GM19452 (cell line): ENCODE results near the gene ACTL8.

ENCODE experiments used
- ATAC-seq: cut with Tn5 transposase; IDR thresholded peaks from one replicate; pipeline ENCODE4 v1.9.1; 2021; ENCODE audit not compliant: unreplicated experiment

ACTL8 gene

DNA sequence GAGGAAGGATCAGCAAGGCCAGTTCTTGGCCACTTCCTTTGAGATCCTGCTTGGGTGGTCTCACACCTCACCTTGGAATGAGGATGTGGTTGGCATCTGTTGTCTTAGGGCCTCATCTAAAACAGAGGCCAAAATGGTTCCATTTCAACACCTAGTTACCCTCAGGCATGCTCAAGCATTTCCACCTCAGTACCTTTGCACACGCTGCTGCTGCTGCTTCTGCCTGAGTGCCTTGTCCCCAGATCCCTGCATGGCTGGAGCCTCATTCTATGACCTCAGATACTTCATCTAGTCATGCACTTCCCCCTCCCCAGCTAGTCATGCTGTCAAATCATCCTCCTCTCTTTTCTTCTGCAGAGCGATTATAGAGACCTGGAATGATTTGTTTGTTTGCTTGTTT, 86.8 kb downstream of the ACTL8 start:
- no peak for ATAC-seq

DNA sequence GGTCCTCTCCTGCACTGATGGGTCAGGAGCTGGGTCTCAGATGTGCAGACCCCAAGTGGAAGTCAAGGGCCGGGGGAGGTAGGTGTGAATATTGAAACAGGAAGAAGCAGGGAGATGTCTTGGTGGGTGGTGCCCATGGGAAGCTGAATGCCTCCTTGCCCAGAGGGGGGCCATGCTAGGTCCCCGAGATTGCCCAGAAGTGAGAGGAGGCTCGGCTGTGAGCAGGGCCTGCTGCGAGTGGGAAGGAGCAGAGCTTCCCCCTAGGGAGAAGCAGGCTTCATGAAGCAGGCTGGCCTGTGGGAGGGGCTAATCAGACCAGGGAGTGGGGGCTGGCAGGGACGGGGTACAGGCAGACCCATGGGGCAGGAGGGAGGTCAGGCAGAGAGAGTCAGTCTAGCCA, 87.6 kb downstream of the ACTL8 start:
- no peak for ATAC-seq

DNA sequence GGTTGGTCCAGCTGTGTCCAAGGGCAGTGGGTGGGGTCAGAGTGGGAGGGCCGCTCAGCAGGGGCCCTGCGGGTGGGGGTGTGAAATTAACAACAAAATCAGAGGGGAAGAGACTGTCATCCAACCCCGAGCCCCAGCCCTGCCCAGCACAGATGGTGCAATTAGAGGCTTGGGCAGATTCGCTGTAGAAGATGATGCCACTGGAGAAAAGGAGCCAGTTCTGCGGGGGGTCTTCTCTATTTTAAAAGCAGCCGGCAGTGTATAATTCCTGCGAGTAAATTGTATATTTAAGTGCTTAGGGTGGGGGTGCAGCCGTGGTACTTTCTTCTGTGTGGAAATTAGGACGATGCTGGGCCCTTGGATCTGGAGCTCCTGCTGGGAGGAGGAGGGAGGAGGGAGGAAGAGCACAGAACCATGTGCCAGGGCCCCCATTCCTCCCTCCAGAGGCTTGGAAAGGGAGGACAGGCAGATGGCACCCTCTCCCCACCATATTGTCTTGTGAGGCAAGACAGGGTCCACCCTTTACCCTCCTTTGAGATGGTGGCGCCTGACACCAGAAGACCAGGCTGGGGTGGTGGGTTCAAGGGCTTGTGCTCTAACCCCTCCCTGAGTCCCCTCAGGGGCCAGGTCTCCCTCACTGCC, 89.2 kb downstream of the ACTL8 start:
- no peak for ATAC-seq

DNA sequence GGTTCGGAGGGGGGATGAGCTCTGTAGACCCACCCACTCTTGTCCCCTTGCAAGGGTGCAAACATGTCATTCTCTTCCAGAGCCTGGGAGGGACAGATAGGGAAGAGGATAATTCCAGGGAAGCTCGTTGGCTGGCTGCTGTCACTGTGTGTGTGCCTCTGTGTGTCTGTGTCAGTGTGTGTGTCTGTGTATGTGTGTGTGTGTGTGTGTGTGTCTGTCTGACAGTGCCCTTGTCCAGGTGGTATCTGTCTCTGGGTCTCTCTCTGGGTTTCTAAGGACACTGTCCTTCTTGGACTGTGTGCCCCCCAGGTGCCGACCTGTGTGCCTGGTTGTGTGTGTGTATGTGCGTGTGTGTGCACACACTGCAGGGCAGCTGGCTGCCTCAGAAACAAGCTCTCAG, 90.5 kb downstream of the ACTL8 start:
- no peak for ATAC-seq

DNA sequence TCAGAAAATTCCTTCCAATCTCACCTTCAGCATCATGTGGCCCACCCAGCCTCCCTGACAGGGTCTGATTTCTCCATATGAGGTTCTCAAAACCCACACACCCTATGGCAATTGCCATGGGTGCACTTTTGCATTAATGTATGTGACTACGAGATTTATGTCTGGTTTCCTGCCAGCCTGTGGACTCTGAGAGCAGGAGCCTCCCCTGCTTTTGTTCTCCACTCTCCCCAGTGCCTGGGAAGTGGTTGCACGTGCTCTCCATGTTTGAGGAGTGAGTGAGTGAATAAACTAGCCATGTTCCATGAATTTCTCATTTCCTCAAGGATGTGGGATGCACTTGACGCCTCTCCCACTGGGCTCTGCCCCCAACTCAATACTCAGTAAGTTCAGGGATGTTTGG, 91.2 kb downstream of the ACTL8 start:
- no peak for ATAC-seq

DNA sequence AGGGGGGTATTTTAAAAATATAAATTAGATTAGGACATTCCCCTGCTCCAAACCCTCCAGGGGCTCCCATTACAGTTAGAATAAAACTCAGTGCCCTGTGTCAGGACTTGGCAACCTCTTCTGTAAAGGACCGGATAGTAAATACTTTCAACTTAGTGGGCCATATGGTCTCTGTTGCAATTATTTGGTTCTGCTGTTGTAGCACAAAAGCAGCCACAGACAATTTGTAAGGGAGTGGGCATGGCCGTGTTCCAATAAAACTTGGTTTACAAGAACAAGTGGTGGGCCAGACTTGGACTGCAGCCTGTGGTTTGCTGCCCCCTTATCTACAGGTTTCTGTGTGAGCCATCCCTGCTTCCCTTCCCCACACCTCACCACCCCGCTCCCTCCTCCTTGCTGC, 92.0 kb downstream of the ACTL8 start:
- ATAC-seq: no peak

DNA sequence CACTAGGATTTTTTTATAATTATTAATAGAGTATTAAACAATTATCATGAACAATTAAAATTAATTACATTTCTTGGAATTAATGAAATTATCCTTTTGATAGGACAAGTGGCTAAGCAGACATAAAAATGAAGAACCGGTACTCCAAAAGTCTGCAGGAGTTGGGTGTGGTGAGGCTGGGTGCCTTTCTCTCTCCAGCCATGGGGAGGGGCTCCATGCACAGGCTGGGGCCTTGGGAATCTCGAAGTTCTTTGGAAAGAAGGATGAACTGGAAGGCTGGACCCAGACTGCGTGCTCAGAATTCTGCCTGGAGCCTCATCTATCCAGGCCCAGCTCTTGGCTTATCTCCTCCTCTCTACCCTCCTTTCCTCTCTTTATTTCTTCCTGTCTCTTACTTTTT, 94.1 kb downstream of the ACTL8 start:
- no peak for ATAC-seq

DNA sequence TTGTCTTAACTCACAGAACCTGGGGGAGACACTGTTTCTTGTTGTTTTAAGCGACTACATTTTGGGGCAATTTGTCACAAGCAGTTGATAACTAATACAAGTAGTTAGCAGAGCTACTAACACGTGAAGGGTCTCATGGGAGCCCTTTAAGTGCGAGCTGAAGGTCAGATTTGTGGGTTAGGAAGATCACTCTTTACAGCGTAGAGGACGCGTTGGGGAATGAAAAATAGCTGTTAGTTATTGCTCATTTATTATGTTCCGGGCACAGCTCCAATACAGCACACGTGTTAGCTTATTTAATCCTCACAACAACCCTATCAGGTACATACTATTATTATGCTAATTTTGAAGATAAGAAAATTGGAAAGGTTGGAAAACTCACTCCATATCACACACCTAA, 95.9 kb downstream of the ACTL8 start:
- no peak for ATAC-seq

DNA sequence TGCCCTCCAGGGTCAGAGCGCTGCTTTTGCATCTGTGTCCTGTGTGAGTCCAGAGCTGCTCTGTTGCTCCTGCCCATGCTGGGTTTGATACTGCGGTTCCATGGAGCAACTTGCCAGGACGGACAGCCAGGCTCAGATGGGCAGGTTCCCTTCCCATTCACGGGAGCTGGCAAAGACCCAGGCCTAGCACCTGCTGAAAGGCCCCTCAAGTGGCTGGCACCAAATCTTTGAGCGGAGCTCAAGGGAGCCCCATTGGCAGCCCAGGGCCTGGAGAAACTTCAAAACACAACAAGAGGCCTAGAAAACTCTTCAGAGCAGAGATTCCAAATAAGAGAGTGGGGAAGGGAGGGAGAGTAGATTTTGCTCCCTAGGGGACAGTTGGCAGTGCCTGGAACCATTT, 97.2 kb downstream of the ACTL8 start:
- ATAC-seq: no peak

DNA sequence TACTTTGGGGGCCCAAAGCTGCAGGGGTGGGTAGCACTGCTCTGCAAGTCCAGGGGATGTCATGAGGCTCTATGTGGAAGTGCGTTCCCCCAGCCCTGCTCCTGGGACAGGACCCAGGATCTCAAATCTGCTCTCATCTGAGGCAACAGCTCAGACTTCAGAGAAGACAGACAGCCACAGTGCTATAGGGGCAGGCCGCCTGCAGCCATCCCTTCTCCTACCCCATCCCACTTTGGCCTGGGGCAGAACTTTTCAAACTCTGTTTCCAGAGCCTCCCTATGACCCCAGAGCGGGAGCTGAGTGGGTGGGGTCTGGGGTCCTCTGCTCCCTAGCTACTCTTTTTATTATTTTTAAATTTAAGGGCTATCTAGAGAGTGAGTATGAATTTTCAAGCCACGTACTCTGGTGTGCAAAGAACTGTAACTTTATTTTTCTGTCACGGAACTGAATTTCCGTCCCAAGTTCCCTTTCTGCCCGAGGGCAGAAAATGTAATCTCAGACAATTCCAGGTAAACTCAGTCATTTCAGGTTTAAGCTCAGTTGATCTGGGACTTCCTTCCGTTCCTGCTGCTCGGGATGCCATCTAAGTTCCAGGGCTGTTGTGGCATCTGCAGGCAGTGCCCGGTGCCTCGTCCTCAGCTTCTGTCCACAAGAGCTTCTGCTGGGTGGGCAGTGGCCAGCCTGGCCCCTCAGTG, 98.3 kb downstream of the ACTL8 start:
- ATAC-seq: no peak

DNA sequence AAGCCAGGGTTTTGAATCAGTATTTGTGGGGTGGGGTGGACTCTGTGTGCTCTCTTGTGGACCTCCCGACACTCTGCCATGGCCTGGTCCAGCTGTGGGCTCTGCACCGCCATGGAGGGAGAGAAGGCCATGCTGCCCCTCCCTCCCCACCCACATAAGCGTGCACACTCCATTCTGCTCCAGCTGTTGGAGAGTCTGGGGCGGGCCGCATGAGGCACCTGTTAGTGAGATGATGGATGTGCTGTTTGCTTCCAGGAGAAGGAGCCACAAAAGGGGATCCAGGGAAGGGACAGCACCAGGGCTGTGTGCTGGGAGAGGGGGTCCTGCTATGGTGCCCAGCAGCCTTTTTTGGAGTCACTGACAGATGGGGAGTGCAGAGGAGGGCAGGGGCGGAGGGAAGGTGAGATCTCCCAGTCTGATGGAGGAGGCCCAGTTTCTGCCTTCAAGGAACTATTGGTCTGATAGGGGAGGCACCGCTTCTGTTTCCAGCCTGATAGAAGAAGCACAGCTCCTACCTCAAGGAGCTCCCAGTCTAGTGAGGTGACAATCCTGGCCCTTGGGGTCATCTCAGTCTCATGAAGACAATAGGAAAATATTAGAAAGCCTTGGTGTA, 101.5 kb downstream of the ACTL8 start:
- no peak for ATAC-seq

DNA sequence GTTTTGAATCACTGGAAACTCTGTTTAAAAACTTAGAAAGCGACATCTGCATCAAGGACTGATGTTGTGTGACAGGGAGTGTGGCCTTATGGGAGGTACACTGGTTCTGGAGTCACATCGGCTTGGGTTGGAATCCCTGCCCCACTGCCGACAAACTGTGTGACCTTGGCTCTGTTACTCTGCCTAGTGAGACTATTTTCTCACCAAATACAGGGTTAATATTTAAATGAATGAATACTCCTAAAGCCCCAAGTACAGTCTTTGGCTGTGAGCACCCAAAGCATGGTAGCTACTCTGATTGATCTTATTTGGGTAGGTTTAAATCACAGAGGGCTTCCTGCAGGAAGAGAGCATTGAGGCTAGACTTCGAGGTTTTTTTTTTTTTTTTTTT, 102.0 kb downstream of the ACTL8 start:
- no peak for ATAC-seq

DNA sequence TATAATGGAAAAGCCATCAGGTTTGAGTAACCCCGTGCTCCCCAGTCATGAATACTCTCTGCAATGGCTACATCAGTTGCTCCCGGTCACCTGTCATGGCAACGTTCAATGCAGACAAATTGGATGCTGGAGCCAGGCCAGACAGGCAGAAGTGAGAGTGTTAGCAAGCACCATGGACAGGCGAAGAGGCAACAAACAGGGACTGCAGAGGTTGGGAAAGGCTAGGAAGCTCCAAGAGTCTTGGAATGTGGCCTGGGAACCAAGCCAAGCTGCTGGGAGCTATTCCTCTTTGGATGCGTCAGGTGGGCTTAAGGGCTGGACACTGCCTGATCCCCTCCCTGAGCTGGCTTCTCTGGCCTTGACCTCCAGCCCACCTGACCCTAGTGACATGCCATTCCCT, 102.9 kb downstream of the ACTL8 start:
- no peak for ATAC-seq

DNA sequence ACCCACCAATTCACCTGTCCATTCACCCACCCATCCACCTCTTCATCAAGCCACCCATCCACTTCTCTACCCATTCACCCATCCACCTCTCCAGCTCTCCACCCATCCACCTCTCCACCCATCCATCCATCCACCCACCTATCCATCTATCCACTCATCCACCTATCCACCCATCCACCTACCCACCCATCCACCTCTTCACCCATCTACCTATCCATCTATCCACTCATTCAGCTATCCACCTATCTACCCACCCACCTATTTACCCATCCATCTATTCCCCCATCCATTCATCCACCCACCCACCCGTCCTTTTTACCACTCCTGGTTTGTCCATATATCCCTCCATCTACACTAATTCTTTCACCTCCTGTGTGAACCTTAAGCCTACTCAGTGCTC, 105.7 kb downstream of the ACTL8 start:
- ATAC-seq: no peak

DNA sequence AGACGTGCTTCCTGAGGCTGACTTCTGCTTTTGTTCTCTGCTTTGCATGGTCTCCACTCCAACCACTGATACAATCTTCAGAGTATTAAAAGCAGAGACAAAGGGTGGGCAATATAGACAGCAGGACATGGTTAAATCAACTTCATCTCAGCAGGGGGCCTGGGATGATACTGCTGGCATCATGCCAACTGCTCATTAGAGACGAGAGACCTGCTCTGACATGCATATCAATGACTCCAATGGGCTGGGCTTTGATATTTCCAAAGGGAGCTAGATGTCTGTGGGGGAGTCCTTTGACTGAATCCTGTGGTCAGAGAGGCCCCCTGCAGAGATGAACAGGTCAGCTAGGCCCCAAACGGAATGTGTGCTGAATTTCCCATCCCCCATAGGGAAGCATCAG, 106.6 kb downstream of the ACTL8 start:
- ATAC-seq: no peak

DNA sequence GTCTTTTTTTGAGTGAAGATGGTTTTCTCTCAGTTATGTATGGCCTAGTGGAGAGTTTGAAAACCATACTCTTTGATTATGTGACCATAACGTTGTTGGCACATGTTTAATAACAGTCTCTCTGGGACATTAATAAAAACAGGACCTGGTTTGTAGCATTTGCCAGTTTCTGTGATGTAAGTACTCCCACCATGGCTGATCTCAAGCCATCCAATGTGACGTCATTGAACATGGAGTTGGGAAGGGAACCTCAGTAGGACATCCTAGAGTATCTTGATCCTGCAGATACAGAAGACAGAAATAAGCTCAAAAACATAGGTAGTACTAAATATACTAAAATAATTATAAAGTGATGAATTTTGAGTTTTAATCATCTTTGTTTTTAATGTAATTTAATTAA, 107.0 kb downstream of the ACTL8 start:
- ATAC-seq: no peak

DNA sequence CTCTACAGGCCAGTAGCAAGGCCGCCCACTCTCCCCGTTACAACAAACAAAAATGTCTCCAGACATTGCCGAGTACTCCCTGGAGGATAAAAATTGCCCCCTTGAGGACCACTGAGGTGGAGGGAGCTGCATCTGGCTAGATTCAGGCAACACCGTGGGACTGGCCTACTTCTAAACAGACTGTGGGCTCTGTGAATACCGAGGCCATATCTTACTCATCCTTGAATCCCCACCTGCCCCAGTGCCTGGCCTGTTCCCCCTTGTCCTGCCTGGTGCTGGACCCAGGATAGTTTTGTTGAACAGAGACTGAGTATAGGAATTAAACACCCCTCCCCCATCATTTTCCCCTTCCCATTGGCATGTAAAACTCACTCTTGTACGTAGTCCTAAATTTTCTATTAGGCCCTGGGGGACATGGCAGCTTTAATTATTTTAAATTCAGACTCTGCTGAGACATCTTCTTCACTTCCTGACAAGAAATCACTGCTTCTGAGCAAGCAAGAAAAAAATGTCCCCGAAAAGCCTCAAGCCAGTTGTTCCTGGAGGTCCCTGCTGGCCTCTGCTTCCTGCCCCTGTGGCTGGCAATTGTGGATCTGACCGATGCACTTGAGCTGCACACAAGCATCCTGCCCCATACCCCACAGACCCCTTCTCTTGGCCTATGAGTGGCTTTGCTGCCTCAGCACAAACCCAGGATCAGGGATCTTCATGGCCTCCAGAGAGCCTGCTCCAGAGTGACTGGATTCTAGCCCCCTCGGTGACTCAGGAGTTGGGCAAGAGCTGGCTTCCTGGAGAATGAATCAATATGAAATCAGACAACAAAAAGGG, 111.0 kb downstream of the ACTL8 start:
- ATAC-seq: no peak

DNA sequence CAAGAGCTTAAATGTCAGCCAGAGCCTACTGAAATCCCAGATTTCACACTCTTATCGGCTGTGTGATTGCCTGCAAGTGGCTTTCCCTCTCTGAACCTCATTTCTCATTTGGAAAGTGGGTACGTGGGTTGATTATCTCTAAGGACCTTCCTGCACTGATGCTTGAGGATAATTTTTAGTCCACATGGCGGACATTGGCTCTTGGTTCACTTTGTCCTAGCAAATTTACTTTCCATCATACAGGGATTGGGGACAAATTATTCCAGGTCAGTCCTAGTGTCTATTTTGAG, 111.6 kb downstream of the ACTL8 start:
- no peak for ATAC-seq

DNA sequence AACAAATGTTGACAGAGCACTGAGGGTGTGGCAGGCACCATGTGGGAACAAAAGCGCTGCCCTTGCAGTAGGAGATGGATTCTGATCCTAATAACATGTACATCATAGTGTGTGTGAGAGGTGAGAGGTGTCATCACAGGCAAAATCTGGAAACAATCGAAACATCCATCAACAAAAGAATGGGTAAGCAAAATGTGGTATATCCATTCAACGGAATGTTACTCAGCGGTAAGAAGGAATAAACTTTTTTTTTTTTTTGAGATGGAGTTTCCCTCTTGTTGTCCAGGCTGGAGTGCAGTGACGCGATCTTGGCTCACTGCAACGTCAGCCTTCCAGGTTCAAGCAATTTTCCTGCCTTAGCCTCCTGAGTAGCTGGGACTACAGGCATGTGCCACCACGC, 112.3 kb downstream of the ACTL8 start:
- no peak for ATAC-seq

DNA sequence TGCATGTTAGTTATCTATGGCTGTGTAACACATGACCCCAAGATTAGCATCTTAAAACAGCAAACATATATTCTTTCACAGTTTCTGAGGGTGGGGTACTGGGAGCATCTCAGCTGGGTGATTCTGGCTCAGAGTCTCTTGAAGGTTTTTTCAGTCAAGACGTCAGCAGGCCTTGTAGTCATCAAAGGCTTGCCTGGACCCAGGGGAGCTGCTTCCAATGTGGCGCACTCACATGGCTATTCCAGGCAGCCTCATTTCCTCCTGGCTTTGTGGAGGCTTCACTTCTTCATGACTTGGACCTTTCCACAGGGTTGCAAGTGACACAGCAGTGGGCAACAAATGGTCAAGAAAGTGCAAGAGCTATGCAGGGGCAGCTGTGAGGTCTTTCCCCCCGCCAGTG, 114.7 kb downstream of the ACTL8 start:
- no peak for ATAC-seq

DNA sequence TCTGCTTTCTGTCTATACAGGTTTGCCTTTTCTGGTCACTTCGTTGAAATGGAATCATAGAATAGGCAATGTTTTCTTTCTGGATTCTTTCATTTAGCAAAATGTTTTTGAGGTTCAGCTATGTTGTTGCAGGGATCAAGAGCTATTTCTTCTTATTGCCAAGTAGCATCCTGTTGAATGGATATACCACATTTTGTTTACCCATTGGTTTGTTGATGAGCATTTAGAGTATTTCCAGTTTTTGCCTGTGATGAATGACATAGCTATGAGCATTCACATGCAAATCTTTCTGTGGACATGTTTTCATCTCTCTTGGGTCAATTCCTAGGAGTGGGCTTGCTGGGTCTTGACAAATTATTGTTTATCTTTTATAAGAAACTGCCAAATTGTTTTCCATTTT, 115.5 kb downstream of the ACTL8 start:
- no peak for ATAC-seq

DNA sequence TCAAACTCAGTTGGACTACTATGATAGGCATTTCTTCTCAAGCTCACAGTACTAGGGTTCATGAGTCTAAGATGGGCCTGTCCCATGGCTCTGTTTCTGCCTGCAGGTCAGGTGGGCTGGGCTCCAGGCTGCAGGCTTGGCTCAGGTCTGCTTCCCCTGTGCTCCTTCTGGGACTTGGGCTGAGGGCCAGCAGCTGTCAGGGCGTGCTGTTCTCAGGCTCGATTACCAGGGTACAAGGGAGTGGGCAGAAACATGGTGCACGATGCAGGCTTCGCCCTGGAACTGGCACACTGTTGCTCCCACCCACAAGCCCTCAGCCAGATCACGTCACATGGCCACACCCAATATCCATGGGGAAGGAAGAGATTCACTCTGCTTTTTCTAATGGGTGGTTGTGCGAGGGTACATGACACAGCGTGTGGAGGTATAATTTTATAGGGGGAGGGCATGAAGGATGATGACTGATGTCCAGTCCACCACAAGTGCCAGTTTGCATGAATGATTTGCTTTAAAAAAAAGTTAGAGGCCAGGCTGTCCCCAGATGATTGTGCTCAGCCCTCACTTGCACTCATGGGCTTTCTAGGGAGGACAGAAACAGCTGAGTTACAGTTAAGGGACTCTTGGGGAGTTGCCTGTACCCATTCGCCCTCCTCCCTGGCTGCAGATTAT, 118.0 kb downstream of the ACTL8 start:
- ATAC-seq: no peak
